Endothelial cell of umbilical vein (primary cell): ENCODE results near the gene GRK1. TPM values are rescaled to one million over a fixed set of nuclear protein-coding genes. Genes with fewer than 3 reads are reported as not detected.

Experiments
- BruUV-seq: library from RNA; stranded (reverse); fragments of 400-500 nt; replicated peaks from 2 replicates; lab custom pipeline; 2021; lab: Mats Ljungman, UMichigan
- CTCF ChIA-PET: fragments of 300-600, 350-600 bp; sonication (Branson Sonifier 250); formaldehyde crosslinking; loops from one replicate; lab custom pipeline; 2021; ENCODE audit warnings: antibody characterized with exemption, inconsistent platforms; lab: Charles Lee
- POLR2A ChIA-PET: fragments of 300-600, 350-600 bp; sonication (Branson Sonifier 250); formaldehyde crosslinking; loops from one replicate; lab custom pipeline; 2021; ENCODE audit warnings: antibody characterized with exemption, inconsistent platforms; lab: Charles Lee
- DNase-seq: peaks from one replicate; pipeline ENCODE4 v3.0.0-alpha.2; 2011; ENCODE audit warnings: low read depth, low spot score
- FAIRE-seq: peaks from 2 replicates; lab custom pipeline; 2011; peaks lifted over from hg19 to GRCh38; lab: Jason Lieb, UNC
- H2AFZ ChIP-seq: 2 replicates; pipeline ENCODE4 v1.6.0; 2012; ENCODE audit warnings: low read depth, low read length, control low read depth, inconsistent platforms
- H3K27ac ChIP-seq: 2 replicates; pipeline ENCODE4 v1.5.1; 2011; ENCODE audit warnings: low read depth, mild to moderate bottlenecking, control low read depth, low read length, moderate library complexity; ENCODE audit not compliant: insufficient read depth
- H3K27me3 ChIP-seq, 2 experiments: 2 replicates each; pipeline versions ENCODE4 v1.6.0 to v1.6.1; 2011; ENCODE audit warnings: low read length in 2 of 2, mixed read lengths in 1 of 2; ENCODE audit not compliant: control insufficient read depth in 2 of 2, insufficient read depth in 2 of 2
- H3K36me3 ChIP-seq, 2 experiments: 2 replicates in 1 of 2; 3 replicates in 1 of 2; pipeline ENCODE4 v1.5.1; 2011; ENCODE audit warnings: low read length in 2 of 2, mild to moderate bottlenecking in 1 of 2, moderate library complexity in 1 of 2; ENCODE audit not compliant: control insufficient read depth in 2 of 2, insufficient read depth in 2 of 2; ENCODE audit errors: extremely low read depth in 1 of 2
- H3K4me1 ChIP-seq: 3 replicates; pipeline ENCODE4 v1.5.1; 2011; ENCODE audit warnings: mild to moderate bottlenecking, low read length; ENCODE audit not compliant: control insufficient read depth, insufficient read depth; ENCODE audit errors: extremely low read depth
- H3K4me2 ChIP-seq: 2 replicates; pipeline ENCODE4 v1.6.1; 2011; ENCODE audit warnings: low read length, control low read depth, mixed read lengths; ENCODE audit not compliant: insufficient read depth
- H3K4me3 ChIP-seq, 3 experiments: fragments of 200-600 bp in 1 of 3; sonication (generic), shearing (Covaris generic) in 1 of 3; replicated peaks in 1 of 3; 2 replicates each; pipeline ENCODE4 v1.5.1; 2011 to 2016; ENCODE audit warnings: control low read depth in 3 of 3, low read length in 3 of 3, mild to moderate bottlenecking in 2 of 3, inconsistent platforms in 1 of 3, low read depth in 1 of 3, moderate library complexity in 1 of 3; ENCODE audit not compliant: insufficient read depth in 1 of 3
- H3K79me2 ChIP-seq: 2 replicates; pipeline ENCODE4 v1.6.0; 2012; ENCODE audit warnings: low read length, inconsistent platforms; ENCODE audit not compliant: control insufficient read depth, insufficient read depth
- H3K9ac ChIP-seq: replicated peaks from 2 replicates; pipeline ENCODE3; 2011; ENCODE audit warnings: low read length, control low read depth; ENCODE audit not compliant: insufficient read depth; ENCODE audit errors: extremely low read depth
- H3K9me1 ChIP-seq: replicated peaks from 3 replicates; pipeline ENCODE4 v1.6.0; 2011; ENCODE audit warnings: mild to moderate bottlenecking, low read length; ENCODE audit not compliant: control insufficient read depth, insufficient read depth; ENCODE audit errors: extremely low read depth
- H3K9me3 ChIP-seq: replicated peaks from 2 replicates; pipeline ENCODE4 v1.5.1; 2012; ENCODE audit warnings: low read length, inconsistent platforms; ENCODE audit not compliant: control insufficient read depth, insufficient read depth
- H4K20me1 ChIP-seq: replicated peaks from 2 replicates; pipeline ENCODE3; 2011; ENCODE audit warnings: mild to moderate bottlenecking, low read length; ENCODE audit not compliant: control insufficient read depth, insufficient read depth; ENCODE audit errors: extremely low read depth
- EZH2 ChIP-seq: IDR thresholded peaks from 2 replicates; pipeline ENCODE4 v1.6.1; 2012; ENCODE audit warnings: borderline replicate concordance, low read depth, mild to moderate bottlenecking, moderate library complexity, low read length, inconsistent platforms; ENCODE audit not compliant: severe bottlenecking
- FOS ChIP-seq: IDR thresholded peaks from 2 replicates; pipeline ENCODE4 v1.6.1; 2011; ENCODE audit warnings: mild to moderate bottlenecking, low read length, moderate library complexity, borderline replicate concordance; ENCODE audit not compliant: insufficient read depth
- GATA2 ChIP-seq: IDR thresholded peaks from 2 replicates; pipeline ENCODE4 v1.7.0; 2011; ENCODE audit warnings: low read depth, mild to moderate bottlenecking, moderate library complexity, mixed read lengths, low read length; ENCODE audit not compliant: insufficient read length, insufficient read depth
- JUN ChIP-seq: IDR thresholded peaks from 2 replicates; pipeline ENCODE4 v1.6.1; 2011; ENCODE audit warnings: borderline replicate concordance, low read depth; ENCODE audit not compliant: insufficient read length, insufficient read depth
- MYC ChIP-seq: IDR thresholded peaks from one replicate; pipeline ENCODE4 v1.6.1; 2011; ENCODE audit warnings: mild to moderate bottlenecking, low read depth, low read length
- POLR2A ChIP-seq: IDR thresholded peaks from 2 replicates; pipeline ENCODE4 v1.6.1; 2012; ENCODE audit warnings: low read depth, mild to moderate bottlenecking, control low read depth, low read length
- POLR2AphosphoS5 ChIP-seq: IDR thresholded peaks from 2 replicates; pipeline ENCODE4 v1.6.1; 2012; ENCODE audit warnings: low read depth, mild to moderate bottlenecking, control low read depth, low read length, moderate library complexity; ENCODE audit not compliant: insufficient read depth
- dilution Hi-C: fragments of 300-500 bp; cut with MboI; formaldehyde crosslinking; loops from one replicate; pipeline ENCODE4 v1.15.0; 2019; ENCODE audit warnings: low sequenced_read_pairs; ENCODE audit not compliant: extremely low pct_ligation_motif_present
- intact Hi-C: fragments of 100-400 bp; cut with micrococcal nuclease; formaldehyde crosslinking; loops from one replicate; pipeline ENCODE4 v1.10.0; 2022
- polyA plus RNA-seq, 4 experiments: library from polyadenylated mRNA; depleted of rRNA in 3 of 4; stranded (reverse) in 3 of 4; unstranded in 1 of 4; fragments of >200 nt; gene quantifications; 2 replicates each; pipeline versions ENCODE4 v1.2.1 to v1.2.3, GENCODE V29; 2011 to 2012; ENCODE audit warnings: missing spikeins in 1 of 4
- total RNA-seq: library from RNA; stranded (reverse); gene quantifications from 2 replicates; pipeline ENCODE4 v1.2.3, GENCODE V29; 2021
- TF ChIP-seq, protein P1 (sequence below), 2 donors: IDR thresholded peaks; 1 replicate in 1 of 2; 2 replicates in 1 of 2; pipeline ENCODE4 v1.5.1; 2011; ENCODE audit warnings: low read length in 2 of 2, mild to moderate bottlenecking in 2 of 2, moderate library complexity in 2 of 2, control low read depth in 1 of 2, inconsistent platforms in 1 of 2, low read depth in 1 of 2; ENCODE audit not compliant: insufficient read depth in 1 of 2; ENCODE audit errors: extremely low read depth in 1 of 2
- TF ChIP-seq, protein P2 (sequence below): IDR thresholded peaks from 2 replicates; pipeline ENCODE4 v1.6.1; 2011; ENCODE audit not compliant: insufficient read depth, insufficient read length

The GRK1 gene
- total and polyA plus RNA-seq, 2 donors (not counting 3 experiments of a cell fraction or from before 2014, with no cell fraction given) = not detected

DNA sequence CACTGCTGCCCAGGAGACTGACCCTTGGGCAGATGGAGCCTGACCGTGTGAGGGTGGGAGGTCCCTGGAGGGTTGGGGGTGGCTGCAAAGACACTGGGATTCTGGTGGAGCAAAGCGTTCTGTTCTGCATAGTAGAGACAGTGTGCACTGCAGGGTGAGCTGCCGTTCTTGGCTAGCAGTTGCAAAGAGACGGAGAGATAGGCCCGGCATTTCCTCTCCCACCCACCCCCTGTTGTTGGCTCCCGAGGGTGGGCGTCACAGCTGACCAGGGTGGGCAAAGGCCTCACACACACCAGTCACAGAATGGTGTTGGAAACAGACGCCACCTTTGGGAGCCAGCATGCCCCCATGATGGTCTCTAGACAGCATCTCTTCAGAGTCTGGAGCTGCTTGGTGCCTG, 103.4 kb downstream of the GRK1 start:
- DNase-seq (no peak), FAIRE-seq (no peak)
- H3K4me1 ChIP-seq = peaks cover 39% of the 10 kb centered on the region
- ChIA-PET POLR2A (no interaction called here), CTCF (interaction anchor here (1.4 kb wide), 1 partner anchor 11 kb away, joined by 3 read pairs; the partner anchor contains the start of gene TMEM255B)
- peaks cover 19 to 40% of the 10 kb centered on the region in 2 experiments for H3K36me3 ChIP-seq
- H3K9me1 ChIP-seq = no peaks in the 10 kb centered on the region
- no TSS peak for BruUV-seq
- dilution Hi-C loops = no loop called here
- no peak for TF ChIP-seq POLR2A
- TF ChIP-seq, protein P1, sequence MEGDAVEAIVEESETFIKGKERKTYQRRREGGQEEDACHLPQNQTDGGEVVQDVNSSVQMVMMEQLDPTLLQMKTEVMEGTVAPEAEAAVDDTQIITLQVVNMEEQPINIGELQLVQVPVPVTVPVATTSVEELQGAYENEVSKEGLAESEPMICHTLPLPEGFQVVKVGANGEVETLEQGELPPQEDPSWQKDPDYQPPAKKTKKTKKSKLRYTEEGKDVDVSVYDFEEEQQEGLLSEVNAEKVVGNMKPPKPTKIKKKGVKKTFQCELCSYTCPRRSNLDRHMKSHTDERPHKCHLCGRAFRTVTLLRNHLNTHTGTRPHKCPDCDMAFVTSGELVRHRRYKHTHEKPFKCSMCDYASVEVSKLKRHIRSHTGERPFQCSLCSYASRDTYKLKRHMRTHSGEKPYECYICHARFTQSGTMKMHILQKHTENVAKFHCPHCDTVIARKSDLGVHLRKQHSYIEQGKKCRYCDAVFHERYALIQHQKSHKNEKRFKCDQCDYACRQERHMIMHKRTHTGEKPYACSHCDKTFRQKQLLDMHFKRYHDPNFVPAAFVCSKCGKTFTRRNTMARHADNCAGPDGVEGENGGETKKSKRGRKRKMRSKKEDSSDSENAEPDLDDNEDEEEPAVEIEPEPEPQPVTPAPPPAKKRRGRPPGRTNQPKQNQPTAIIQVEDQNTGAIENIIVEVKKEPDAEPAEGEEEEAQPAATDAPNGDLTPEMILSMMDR (IDR thresholded peaks at IDR 0.05; ENCODE audit: extremely low read depth in 1 of 2, insufficient read depth in 1 of 2, low read depth in 1 of 2, low read length in 2 of 2) = no peak
- TF ChIP-seq EZH2 = no peak
- no peak for TF ChIP-seq FOS
- TF ChIP-seq MYC = no peak
- TF ChIP-seq JUN = no peak
- TF ChIP-seq GATA2 = no peak
- TF ChIP-seq, protein P2, sequence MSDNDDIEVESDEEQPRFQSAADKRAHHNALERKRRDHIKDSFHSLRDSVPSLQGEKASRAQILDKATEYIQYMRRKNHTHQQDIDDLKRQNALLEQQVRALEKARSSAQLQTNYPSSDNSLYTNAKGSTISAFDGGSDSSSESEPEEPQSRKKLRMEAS = no peak
- TF ChIP-seq POLR2AphosphoS5 = no peak
- no peak overlapping the region for H2AFZ ChIP-seq
- intact Hi-C loops = no loop called here
- H4K20me1 ChIP-seq = no peaks in the 10 kb centered on the region
- peaks cover 2% of the 10 kb centered on the region for H3K79me2 ChIP-seq
- H3K27ac ChIP-seq = no peak overlapping the region
- H3K4me2 ChIP-seq = no peak overlapping the region
- no peak overlapping the region for H3K4me3 ChIP-seq
- no peaks in the 10 kb centered on the region for H3K9me3 ChIP-seq
- H3K9ac ChIP-seq = no peak overlapping the region
- no peaks in the 10 kb centered on the region for H3K27me3 ChIP-seq
